ENCODE measurements around the gene ROBO4.

The ROBO4 gene

GRCh38 chr11:124872741-124873140 is 24.9 kb downstream of the ROBO4 start:
- DNase-seq (ENCODE audit: low spot score): no peak

DNA sequence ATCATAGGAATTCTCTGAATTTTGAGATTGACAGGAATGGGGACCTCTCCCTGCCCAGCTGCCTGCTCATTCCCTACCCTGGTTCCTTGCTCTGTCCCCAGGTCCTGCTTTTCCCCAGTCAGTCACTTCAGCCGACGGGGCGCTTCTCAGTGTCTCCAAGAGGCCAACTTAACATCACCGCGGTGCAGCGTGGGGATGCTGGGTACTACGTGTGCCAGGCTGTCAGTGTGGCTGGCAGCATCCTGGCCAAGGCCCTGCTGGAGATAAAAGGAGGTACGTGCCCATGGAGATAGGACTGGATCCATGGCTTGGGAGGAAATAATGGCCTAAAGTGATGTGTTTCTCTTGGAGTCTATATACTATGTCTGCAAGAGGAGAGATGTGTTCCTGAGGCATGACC is 25.4 kb downstream of the ROBO4 start:
- no peak for DNase-seq (ENCODE audit: low spot score)

- no peak for DNase-seq (ENCODE audit: low spot score)
Observed at GRCh38 chr11:124870430-124870829, 27.2 kb downstream of the ROBO4 start.

DNA sequence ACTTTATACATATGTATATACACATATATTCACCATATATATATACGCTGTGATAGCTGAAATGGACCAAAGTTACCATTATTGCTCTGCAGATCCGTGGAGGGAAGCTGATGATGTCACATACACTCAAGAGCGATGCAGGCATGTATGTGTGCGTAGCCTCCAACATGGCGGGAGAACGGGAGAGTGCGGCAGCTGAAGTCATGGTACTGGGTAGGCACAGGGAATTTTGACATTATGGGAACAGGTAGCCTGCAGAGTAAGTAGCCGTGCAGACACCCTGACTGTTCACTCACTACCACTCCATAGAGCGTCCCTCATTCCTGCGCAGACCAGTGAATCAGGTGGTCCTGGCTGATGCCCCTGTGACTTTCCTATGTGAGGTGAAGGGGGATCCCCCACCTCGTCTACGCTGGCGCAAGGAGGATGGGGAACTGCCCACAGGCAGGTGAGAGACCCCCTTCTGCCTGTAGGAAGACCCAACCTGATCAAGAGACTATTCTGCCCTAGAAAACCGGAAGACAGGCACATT is 27.7 kb downstream of the ROBO4 start:
- DNase-seq (ENCODE audit: low spot score): no peak

DNA sequence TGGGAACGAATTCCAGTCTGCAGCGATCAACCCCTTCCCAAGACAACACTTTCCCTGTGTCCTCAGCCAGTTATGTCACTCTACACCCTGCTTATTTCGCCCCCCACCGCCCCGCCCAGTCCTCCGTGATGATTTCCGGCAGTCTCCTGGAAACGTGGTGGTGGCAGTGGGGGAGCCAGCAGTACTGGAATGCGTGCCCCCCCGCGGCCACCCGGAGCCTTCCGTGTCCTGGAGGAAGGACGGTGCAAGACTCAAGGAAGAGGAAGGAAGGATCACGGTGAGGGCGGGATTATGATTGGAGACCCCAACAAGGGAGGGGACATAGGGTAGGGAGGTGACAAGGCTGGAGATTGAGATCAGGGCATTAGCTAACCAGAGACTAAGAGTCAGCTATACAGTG is 28.3 kb downstream of the ROBO4 start:
- DNase-seq (ENCODE audit: low spot score): no peak

DNA sequence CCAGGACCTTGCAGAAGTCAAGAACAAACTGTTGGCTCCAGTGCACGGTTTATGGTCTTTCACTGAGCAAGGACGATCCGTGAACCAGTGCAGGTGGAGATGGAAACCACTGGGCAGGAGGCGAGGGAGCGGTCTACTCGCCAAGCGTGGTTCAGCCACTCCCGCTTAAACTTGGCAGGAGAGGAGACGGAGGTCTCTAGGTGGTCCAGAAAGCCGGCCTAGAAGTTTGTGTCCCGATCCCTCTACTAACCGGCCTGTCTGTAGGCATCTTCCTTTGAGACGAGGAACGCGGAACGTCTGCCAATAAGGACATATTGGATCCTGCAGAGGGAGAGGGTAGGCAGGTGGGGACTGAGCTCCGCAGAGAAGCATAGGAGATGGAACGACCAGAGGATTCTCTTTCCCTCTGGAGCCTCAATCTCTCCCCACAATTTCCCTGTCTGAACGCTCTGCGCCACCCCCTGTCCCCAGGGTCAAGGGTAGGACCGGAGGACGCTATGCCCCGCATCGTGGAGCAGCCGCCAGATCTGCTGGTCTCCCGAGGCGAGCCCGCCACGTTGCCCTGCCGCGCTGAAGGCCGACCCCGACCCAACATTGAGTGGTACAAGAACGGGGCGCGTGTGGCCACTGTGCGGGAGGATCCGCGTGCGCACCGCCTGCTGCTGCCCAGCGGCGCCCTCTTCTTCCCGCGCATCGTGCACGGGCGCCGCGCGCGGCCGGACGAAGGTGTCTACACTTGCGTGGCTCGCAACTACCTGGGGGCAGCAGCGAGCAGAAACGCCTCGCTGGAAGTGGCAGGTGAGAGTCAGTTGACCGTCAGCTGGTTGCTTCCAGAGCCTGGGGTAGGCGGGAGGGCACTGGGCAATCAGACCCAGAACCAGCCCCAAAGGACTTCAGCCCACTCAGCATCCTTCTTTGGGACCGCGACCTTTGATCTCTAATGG is 29.1 kb downstream of the ROBO4 start:
- DNase-seq (ENCODE audit: low spot score): no peak

- DNase-seq (ENCODE audit: low spot score): peak; percentile 37
Observed at GRCh38 chr11:124867700-124868099, 30.0 kb downstream of the ROBO4 start.

GRCh38 chr11:124865902-124866851 is 31.5 kb downstream of the ROBO4 start:
- peak; percentile 39 for DNase-seq (ENCODE audit: low spot score)

DNA sequence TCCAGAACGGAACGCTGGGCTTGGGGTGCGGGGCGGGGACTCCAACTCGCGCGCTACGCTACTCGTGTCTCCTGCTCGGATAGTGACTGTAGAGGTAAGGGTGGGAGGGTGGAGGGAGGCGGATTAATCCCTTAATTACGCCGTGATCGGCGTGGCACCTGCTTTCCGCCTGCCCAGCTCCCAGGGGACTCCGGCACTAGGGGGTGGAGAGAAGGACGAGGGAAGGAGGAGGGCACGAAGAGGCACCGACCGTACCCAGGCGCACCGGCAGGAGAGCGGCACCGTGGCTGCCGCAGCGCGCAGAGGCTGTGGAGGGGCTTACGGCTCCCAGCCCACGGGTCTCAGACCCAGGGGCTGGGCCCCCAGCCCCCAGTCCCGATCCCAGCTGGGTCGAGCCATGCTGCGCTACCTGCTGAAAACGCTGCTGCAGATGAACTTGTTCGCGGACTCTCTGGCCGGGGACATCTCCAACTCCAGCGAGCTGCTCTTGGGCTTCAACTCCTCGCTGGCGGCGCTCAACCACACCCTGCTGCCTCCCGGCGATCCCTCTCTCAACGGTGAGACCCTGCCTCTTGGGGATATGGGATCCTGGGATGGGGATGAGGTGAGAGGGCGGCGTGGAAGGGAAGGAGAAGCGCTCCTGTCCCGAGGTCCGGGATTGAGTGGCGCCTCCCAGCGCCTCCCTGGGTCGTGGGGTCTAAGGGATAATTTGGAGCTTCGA is 32.3 kb downstream of the ROBO4 start, which contains the start of gene ROBO3:
Gene ROBO3 (plus strand): TSS at position 252 of the 721 bp plus-strand sequence. CDS start 146 bp downstream, at position 398.
- DNase-seq (ENCODE audit: low spot score): peak; percentile 14

GRCh38 chr11:124864892-124865180 is 32.8 kb downstream of the ROBO4 start:
- no peak for DNase-seq (ENCODE audit: low spot score)

- no peak for DNase-seq (ENCODE audit: low spot score)
Observed at GRCh38 chr11:124864176-124864891, 33.3 kb downstream of the ROBO4 start.

- no peak for DNase-seq (ENCODE audit: low spot score)
Observed at GRCh38 chr11:124863826-124864165, 33.9 kb downstream of the ROBO4 start.

DNA sequence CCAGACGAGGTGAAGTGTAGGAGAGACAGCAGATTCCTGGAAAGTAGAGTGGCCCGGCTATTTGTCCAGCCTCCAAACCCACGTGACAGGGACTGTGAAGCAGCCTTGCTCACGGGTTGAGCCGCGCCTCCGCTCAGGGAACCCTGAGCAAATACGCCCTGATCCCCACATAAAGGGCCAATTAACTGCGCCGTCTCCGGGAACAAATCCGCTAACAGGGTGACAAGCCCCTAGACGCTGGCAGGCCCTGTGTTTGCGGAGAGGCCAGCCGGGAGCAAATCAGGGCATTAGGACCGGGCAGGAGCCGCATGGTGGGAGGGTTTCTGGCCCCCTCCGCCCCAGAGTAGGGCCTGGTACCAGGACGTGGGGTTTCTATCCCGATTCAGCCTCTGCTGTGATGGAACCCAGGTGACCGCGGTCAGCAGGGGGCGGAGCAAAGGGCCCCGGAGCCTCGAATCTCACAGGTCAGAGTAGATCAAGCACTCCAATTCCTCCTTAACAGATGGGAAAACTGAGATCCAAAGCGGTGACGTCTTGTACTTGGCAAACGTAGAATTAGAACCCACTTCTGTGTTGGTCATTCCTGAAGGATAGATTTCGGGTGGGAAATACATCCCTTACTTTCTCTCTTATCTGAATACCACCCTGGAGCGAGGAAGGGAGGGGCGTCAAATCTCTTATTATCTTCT is 34.4 kb downstream of the ROBO4 start:
- DNase-seq (ENCODE audit: low spot score): peak; percentile 31

DNA sequence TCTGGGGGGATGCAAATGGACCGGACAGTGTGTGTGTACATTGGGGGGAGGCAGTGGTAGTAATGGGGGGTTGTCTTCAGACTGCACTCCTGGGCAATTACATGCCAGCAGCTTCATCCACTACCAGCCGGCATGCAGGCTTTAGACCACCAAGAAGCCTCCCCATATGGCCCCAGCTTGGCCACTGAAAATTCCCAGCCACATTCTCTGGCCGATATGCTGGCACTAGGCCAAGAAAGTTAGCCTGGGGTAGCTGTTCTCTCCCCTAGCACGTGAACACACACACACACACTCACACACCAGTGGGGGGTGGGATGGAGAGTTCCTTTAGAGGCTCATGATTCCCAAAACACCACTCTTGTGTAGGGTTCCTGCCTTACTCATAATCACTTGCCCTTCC is 36.0 kb downstream of the ROBO4 start:
- DNase-seq (ENCODE audit: low spot score): no peak

DNA sequence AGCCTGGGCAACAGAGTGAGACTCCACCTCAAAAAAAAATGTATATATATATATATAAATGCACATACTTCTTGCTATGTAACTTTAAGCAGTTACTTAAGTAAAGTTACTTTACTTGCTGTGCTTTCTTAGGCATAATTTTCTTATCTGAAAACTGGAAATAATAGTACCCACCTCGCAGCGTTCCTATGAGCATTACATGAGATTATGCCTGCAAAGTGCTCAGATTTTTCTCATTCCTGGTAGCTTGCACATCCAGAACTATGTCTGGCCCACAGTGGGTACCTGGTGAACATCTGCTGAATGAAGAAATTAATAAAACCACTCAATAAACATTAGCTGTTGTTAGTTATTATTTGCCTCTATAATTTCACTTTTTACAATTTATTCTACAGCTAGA is 38.5 kb downstream of the ROBO4 start:
- DNase-seq (ENCODE audit: low spot score): no peak

GRCh38 chr11:124846070-124846673 is 51.5 kb downstream of the ROBO4 start:
- DNase-seq (ENCODE audit: low spot score): no peak

GRCh38 chr11:124844664-124845079 is 53.0 kb downstream of the ROBO4 start:
- no peak for DNase-seq (ENCODE audit: low spot score)

GRCh38 chr11:124843616-124843910 is 54.1 kb downstream of the ROBO4 start:
- no peak for DNase-seq (ENCODE audit: low spot score)

DNA sequence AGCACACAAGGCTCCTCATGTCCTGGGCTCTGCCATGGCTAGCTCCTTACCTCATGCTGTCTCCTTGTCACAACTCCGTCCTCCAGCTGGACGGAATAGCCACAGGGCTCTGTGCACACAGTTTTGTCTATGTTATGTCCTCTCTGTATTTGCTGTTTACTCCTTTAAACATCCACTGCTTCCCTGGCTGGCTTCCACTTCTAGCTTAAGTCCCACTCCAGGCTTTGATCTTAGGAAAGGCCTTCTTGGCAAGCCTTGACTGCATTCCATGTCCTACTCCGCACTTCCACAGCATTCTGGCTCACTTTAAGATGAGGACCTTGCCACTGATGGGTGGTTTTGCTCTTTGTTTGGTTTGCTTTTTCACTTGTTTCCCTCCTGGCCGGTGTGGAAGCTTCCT is 55.4 kb downstream of the ROBO4 start:
- DNase-seq (ENCODE audit: low spot score): no peak

DNA sequence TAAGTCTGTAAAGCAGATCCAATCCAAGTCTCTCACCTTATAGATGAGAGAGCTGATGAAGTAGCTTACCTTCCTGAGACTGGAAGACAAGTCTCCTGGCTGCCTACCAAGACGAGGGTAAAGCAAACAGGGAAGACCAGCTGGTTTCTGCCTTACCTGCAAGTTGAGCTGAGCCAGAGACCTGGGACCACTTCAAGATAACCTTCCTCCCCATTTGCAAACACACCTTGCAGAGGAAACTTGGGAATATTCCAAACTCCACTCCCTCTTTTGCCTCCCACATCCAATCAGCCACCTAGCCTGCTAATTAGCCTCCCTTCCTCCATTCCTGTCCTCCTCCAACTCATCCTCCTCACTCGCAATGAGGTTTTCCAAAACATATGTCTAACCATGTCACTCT is 55.8 kb downstream of the ROBO4 start:
- DNase-seq (ENCODE audit: low spot score): no peak

GRCh38 chr11:124841201-124841600 is 56.5 kb downstream of the ROBO4 start:
- peak; percentile 36 for DNase-seq (ENCODE audit: low spot score)
